Activated CD8-positive, alpha-beta memory T cell treated with anti-CD3 and anti-CD28 coated beads, Interleukin-2, amount 50 U/mL, for 1 hour (primary cell): ENCODE results near the gene NMT1.

Experiments
- DNase-seq: peaks from one replicate; pipeline ENCODE4 v3.0.0-alpha.2; 2020; ENCODE audit errors: extremely low read depth

The NMT1 gene

GRCh38 chr17:45150911-45151809 is 90.0 kb downstream of the NMT1 start:
- no peak for DNase-seq

- DNase-seq: no peak
Measured at GRCh38 chr17:45155029-45155428, 93.9 kb downstream of the NMT1 start.

- DNase-seq: no peak
Measured at GRCh38 chr17:45155483-45155882, 94.4 kb downstream of the NMT1 start.

- DNase-seq: no peak
Measured at GRCh38 chr17:45156242-45156641, 95.1 kb downstream of the NMT1 start.
